HepG2 (cell line): ENCODE results near the gene TRPV4. TPM values are rescaled to one million over a fixed set of nuclear protein-coding genes. Genes with fewer than 3 reads are reported as not detected.

Experiments
- ADNP ChIP-seq: sonication (generic); formaldehyde crosslinking; IDR thresholded peaks from 2 replicates; pipeline ENCODE4 v1.4.0; 2020; ENCODE audit warnings: missing genetic modification reagents
- DRAP1 ChIP-seq: IDR thresholded peaks from 2 replicates; pipeline ENCODE4 v1.6.1; 2016; ENCODE audit warnings: missing genetic modification reagents, missing compliant biosample characterization
- ETV5 ChIP-seq: IDR thresholded peaks from 2 replicates; pipeline ENCODE4 v1.6.1; 2018; ENCODE audit warnings: missing biosample characterization, missing genetic modification reagents, inconsistent platforms, borderline replicate concordance
- EZH2 ChIP-seq: conservative IDR thresholded peaks from 2 replicates; pipeline ENCODE4 v1.6.1; 2012; ENCODE audit warnings: mild to moderate bottlenecking, low read depth, low read length, moderate library complexity
- GATAD2A ChIP-seq: IDR thresholded peaks from 2 replicates; pipeline ENCODE4 v1.6.1; 2016
- HOXA3 ChIP-seq: sonication (generic); formaldehyde crosslinking; IDR thresholded peaks from 2 replicates; pipeline ENCODE4 v1.5.0; 2020; ENCODE audit warnings: missing genetic modification reagents
- MEIS1 ChIP-seq: sonication (generic); formaldehyde crosslinking; IDR thresholded peaks from 2 replicates; pipeline ENCODE4 v1.9.0; 2021; ENCODE audit warnings: mild to moderate bottlenecking, missing genetic modification reagents, moderate library complexity, borderline replicate concordance
- MXD3 ChIP-seq: IDR thresholded peaks from 2 replicates; pipeline ENCODE4 v1.6.1; 2016; ENCODE audit warnings: mild to moderate bottlenecking, missing biosample characterization, missing genetic modification reagents
- PHF5A ChIP-seq: IDR thresholded peaks from one replicate; pipeline ENCODE4 v1.6.1; 2018; ENCODE audit warnings: low read depth, missing genetic modification reagents; ENCODE audit not compliant: unreplicated experiment
- PRPF4 ChIP-seq: fragments of 200-400 bp; formaldehyde crosslinking; IDR thresholded peaks from 2 replicates; pipeline ENCODE4 v1.6.1; 2016; ENCODE audit warnings: low read length, low read depth; ENCODE audit not compliant: poor library complexity, severe bottlenecking
- RARA ChIP-seq: IDR thresholded peaks from 2 replicates; pipeline ENCODE4 v1.6.1; 2016; ENCODE audit warnings: missing genetic modification reagents, missing compliant biosample characterization
- SRY ChIP-seq: sonication (generic); formaldehyde crosslinking; IDR thresholded peaks from 2 replicates; pipeline ENCODE4 v1.8.0; 2022; ENCODE audit warnings: mild to moderate bottlenecking, missing genetic modification reagents
- ZBTB46 ChIP-seq: sonication (generic); formaldehyde crosslinking; IDR thresholded peaks from 2 replicates; pipeline ENCODE4 v1.4.0; 2020; ENCODE audit warnings: mild to moderate bottlenecking, missing genetic modification reagents, borderline replicate concordance
- ZMYM2 ChIP-seq: sonication (generic); formaldehyde crosslinking; IDR thresholded peaks from 2 replicates; pipeline ENCODE4 v1.8.0; 2022; ENCODE audit warnings: mild to moderate bottlenecking, missing genetic modification reagents
- ZNF441 ChIP-seq: sonication (generic); formaldehyde crosslinking; IDR thresholded peaks from 2 replicates; pipeline ENCODE4 v1.7.0; 2021; ENCODE audit warnings: missing genetic modification reagents, borderline replicate concordance
- ZNF549 ChIP-seq: sonication (generic); formaldehyde crosslinking; IDR thresholded peaks from 2 replicates; pipeline ENCODE4 v1.5.0; 2020; ENCODE audit warnings: missing genetic modification reagents
- ZNF672 ChIP-seq: sonication (generic); formaldehyde crosslinking; IDR thresholded peaks from 2 replicates; pipeline ENCODE4 v1.8.1; 2022; ENCODE audit warnings: missing genetic modification reagents
- polyA plus RNA-seq, 8 experiments: library from polyadenylated mRNA; depleted of rRNA in 3 of 8; stranded (reverse) in 7 of 8; unstranded in 1 of 8; fragments of >200 nt; fragmentation: Illumina TruSeq in 4 of 8; extraction: Trizol in 4 of 8; gene quantifications; 2 replicates each; pipeline versions ENCODE4 v1.2.1 to v1.2.3, GENCODE V29; 2011 to 2016; ENCODE audit warnings: low read depth in 4 of 8, missing spikeins in 1 of 8, mixed read lengths in 1 of 8; ENCODE audit not compliant: insufficient read depth in 1 of 8
- total RNA-seq, 5 experiments: library from RNA; depleted of rRNA; stranded (reverse); fragments of >200 nt; fragmentation: Illumina TruSeq; extraction: Trizol; gene quantifications; 2 replicates each; pipeline ENCODE4 v1.2.3, GENCODE V29; 2016; ENCODE audit warnings: low read depth in 1 of 5
- TF ChIP-seq, protein P1 (sequence below): sonication (generic); formaldehyde crosslinking; IDR thresholded peaks from 2 replicates; pipeline ENCODE4 v1.4.0; 2020; ENCODE audit warnings: mild to moderate bottlenecking, missing genetic modification reagents
- TF ChIP-seq, protein P2 (sequence below): sonication (generic); formaldehyde crosslinking; IDR thresholded peaks from 2 replicates; pipeline ENCODE4 v1.5.0; 2020; ENCODE audit warnings: missing genetic modification reagents, mild to moderate bottlenecking, borderline replicate concordance
- TF ChIP-seq, protein P3 (sequence below): sonication (generic); formaldehyde crosslinking; IDR thresholded peaks from 2 replicates; pipeline ENCODE4 v1.4.0; 2020; ENCODE audit warnings: missing genetic modification reagents, low read depth, mild to moderate bottlenecking, borderline replicate concordance

TRPV4 gene
- total and polyA plus RNA-seq, 2 of the 13 experiments (the other 11 are each of a cell fraction or from before 2014, with no cell fraction given): 0.66 to 4.7 TPM

DNA sequence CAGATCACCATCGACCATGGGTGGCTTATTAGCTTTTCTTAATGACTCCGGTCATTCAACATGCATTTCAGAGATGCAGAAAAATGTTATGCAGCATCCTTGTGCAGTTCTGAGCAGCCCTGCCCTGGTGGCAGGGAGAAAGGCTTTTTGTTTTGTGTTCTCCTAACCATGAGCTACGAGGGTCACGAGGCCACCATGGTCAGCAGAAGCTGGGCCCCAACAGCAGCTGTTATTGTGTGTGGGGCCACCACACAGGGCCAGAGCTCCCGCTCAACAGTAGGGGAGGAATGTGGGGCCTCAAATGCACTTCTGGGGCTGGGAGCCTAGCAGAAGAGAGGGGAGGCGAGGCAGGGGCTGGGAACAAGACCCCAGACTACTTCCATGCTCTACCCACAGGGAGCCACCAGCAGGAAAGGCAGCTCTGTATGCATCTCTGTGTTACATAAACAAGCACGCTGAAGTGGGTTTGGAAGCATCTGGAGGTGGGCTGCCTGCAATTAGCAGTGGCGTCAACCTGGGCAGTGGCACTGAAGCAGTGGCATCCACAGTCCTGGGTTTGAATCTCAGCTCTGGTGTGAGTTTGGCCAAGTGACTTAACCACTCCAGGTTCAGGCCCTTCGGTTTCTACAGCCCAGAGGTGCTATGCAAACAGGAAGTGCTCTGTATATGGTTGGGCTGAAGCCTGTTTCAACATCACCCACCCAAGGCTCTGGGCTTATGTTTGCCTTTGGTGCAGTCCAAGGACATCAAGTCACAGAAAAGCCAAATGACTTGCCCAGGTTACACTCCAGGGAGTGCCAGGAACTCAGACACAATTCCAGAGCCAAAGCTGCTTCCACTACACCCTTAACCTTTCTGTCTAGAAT is 30.9 kb upstream of the TRPV4 start (continued):
- TF ChIP-seq ZBTB46 (CRISPR knock-in tag): no peak
- TF ChIP-seq DRAP1 (CRISPR knock-in tag): peak; percentile 69
- TF ChIP-seq MEIS1: peak; percentile 67; the same call in 1 of the 2 replicates
- no peak for TF ChIP-seq ZNF549 (CRISPR knock-in tag)
- 0 out of 2 replicates have a peak, but pooled peaks have one; percentile 41 for TF ChIP-seq MXD3 (CRISPR knock-in tag)
- TF ChIP-seq ETV5 (CRISPR knock-in tag): peak; percentile 99
- TF ChIP-seq GATAD2A: peak; percentile 98
- TF ChIP-seq HOXA3: peak; percentile 91
- TF ChIP-seq, protein P1, sequence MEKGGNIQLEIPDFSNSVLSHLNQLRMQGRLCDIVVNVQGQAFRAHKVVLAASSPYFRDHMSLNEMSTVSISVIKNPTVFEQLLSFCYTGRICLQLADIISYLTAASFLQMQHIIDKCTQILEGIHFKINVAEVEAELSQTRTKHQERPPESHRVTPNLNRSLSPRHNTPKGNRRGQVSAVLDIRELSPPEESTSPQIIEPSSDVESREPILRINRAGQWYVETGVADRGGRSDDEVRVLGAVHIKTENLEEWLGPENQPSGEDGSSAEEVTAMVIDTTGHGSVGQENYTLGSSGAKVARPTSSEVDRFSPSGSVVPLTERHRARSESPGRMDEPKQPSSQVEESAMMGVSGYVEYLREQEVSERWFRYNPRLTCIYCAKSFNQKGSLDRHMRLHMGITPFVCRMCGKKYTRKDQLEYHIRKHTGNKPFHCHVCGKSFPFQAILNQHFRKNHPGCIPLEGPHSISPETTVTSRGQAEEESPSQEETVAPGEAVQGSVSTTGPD (CRISPR knock-in tag): peak; percentile 100
- TF ChIP-seq ZNF441 (CRISPR knock-in tag): 0 out of 2 replicates have a peak, but pooled peaks have one; percentile 34
- TF ChIP-seq ZMYM2 (CRISPR knock-in tag): peak; percentile 74
- no peak for TF ChIP-seq EZH2
- TF ChIP-seq RARA: peak; percentile 90
- 0 out of 2 replicates have a peak, but pooled peaks have one; percentile 30 for TF ChIP-seq SRY (CRISPR knock-in tag)
- no peak for TF ChIP-seq ZNF672
- TF ChIP-seq ADNP (CRISPR knock-in tag): no peak
- no peak for TF ChIP-seq PHF5A (CRISPR knock-in tag)
- TF ChIP-seq PRPF4: no peak
- TF ChIP-seq, protein P2, sequence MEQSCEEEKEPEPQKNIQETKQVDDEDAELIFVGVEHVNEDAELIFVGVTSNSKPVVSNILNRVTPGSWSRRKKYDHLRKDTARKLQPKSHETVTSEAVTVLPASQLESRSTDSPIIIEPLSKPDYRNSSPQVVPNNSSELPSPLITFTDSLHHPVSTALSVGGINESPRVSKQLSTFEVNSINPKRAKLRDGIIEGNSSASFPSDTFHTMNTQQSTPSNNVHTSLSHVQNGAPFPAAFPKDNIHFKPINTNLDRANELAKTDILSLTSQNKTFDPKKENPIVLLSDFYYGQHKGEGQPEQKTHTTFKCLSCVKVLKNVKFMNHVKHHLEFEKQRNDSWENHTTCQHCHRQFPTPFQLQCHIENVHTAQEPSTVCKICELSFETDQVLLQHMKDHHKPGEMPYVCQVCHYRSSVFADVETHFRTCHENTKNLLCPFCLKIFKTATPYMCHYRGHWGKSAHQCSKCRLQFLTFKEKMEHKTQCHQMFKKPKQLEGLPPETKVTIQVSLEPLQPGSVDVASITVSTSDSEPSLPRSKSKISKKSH (CRISPR knock-in tag): no peak
- TF ChIP-seq, protein P3, sequence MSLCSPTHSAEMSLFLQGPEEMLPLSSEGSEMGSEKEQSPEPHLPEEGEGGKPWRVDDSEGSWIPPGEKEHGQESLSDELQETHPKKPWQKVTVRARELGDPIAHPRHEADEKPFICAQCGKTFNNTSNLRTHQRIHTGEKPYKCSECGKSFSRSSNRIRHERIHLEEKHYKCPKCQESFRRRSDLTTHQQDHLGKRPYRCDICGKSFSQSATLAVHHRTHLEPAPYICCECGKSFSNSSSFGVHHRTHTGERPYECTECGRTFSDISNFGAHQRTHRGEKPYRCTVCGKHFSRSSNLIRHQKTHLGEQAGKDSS (CRISPR knock-in tag): peak; percentile 23; the same call in 1 of the 2 replicates
